ENCODE results near the gene LASP1.
"Not testable (repeated sequence)": the region's sequence is repeated elsewhere in the genome, so short reads cannot be mapped to it uniquely, and the experiment has no call there.

Gene LASP1

DNA sequence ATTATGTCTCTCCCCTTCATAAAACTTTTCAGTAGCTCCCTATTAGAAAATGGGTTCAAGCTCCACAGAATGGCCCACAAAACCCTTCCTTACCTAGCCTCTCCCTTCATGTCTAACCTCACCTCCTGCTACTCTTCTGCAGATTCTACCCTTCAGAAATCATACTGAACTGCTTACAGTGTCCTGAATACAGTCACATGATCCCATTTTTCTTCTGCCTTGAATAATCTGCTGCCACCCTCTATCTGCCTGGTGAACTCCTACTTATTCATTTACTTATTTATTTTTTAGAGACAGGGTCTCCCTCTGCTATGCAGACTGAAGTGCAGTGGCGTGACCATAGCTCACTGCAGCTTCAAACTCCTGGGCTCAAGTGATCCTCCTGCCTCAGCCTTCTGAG, 70.5 kb downstream of the LASP1 start:
- DNase-seq: no peak

DNA sequence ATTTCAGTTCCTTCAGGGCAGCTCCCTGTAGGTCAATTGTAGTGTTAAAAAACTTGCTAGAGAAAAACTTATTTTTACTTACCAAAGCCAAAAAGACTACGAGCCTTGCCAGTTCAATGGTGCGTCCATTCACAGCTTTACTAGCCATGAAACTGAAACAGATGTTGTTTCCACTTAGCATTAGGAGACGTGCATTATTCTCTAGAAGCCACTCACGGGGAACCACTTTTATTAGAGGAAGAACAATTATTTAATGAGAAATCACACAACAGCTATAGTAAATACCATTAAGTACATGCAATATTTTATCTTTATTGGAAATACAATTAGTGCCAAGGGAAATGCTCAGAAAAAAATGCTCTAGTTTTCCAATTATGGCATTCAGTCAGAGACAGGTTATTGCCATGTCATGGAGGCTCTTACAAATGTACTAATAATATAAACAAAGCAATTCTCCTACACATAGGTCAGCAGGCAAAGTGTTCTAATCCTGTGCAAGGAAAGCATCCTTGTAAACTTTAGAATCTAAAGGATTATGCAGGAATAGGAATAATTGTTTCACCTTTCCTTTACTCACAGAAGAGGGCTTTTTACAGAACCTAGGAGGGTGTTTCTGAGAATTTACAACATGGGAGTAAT, 73.0 kb downstream of the LASP1 start:
- DNase-seq: no peak

- DNase-seq: no peak
Observed at GRCh38 chr17:38943607-38944006, 73.7 kb downstream of the LASP1 start.

DNA sequence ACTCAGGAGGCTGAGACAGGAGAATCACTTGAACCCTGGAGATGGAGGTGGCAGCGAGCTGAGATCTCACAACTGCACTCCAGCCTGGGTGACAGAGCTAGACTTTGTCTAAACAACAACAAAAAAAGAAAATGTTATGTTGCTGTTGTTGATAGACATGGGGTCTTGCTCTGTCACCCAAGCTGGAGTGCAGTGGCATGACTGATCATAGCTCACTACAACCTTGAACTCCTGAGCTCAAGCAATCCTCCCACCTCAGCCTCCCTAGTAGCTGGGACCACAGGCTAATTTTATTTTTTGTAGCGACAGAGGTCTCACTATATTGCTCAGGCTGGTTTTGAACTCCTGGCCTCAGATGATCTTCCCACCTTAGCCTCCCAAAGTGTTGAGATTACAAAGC, 77.3 kb downstream of the LASP1 start:
- no peak for DNase-seq

DNA sequence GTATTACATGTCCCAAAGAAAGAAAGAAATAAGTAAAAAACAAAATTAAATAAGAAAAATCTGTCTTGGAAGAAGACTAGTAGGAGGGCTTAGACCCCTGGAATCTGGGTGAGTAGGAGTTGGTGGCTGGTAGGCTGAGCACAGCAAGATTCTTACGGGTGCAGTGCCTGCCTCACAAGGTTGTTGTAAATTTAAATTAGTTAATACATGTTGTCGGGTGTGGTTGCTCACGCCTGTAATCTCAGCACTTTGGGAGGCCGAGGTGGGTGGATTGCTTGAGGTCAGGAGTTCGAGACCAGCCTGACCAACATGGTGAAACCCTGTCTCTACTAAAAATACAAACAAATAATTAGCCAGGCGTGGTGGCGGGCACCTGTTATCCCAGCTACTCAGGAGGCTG, 83.9 kb downstream of the LASP1 start:
- not testable (repeated sequence) for DNase-seq

DNA sequence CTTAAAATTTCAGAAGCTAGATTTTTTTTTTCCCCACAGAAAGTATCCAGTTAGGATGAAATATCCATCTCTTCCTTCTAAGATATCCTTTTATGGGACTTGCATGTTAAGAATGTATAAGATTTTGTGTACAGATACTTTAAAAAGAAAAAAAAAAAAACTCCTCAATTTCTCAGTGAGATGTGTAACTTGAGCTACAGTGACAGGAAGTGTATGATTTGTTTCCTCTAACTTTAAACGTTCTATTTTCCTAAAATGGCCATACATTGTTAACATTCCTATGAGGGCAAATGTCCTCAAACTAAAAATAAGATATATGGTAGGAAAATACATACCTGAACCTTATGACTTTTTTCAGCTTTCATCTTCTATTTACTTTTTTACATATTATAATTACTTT, 88.5 kb downstream of the LASP1 start:
- DNase-seq: no peak

DNA sequence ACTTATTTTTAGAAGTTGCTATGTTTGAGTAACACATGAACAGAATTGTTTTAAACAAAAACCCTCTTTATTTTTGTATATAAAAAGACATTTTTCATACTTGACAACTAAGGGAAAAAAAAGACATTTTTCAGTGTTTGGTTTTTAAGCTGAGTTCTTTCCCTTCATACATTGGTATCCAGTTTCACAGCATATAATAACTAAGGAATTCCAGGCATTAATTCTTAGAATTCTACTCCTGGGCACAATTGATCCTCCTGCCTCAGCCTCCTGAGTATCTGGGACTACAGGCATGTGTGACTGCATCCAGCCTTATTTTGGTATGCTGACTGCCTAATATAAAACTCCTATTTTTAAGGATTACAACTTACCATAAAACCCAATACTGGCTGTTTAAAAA, 88.9 kb downstream of the LASP1 start:
- no peak for DNase-seq

- DNase-seq: no peak
Observed at GRCh38 chr17:38959508-38959907, 89.7 kb downstream of the LASP1 start.

DNA sequence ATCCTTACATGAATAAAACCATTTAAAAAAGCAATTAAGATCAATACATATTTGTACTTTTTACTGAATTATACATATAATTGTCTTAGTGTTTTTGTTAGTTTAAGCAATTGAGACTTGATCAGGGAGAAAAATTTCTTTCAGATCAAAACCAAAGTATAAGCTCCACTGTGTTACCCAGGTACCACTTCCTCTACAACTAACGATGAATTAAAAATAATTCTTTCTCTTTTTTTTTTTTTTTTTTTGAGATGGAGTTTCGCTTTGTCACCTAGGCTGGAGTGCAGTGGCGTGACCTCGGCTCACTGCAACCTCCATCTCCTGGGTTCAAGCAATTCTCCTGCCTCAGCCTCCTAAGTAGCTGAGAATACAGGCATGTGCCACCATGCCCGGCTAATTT, 90.5 kb downstream of the LASP1 start:
- no peak for DNase-seq

- no peak for DNase-seq
Observed at GRCh38 chr17:38961413-38961812, 91.6 kb downstream of the LASP1 start.

DNA sequence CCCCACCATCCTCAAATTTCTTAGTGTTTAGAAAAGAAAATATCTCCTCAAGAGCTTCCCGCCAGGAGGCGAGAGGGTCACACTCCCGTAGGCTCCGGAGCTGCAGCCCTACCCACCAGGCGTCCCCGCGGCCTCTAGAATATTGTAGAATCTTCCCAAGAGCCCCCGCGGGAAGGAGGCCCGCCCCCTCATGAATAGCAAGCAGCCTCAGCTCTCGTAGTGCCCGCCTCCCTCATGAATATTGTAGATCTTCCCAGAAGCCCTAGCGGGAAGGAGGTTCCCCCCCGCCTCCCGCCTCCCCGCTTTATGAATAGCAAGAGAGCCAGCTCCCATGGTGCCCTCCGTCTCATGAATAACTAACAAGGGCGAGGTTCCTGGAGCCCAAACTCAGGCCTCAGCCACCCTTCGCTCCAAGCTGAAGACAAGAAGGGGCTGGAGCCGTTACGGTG, 97.5 kb downstream of the LASP1 start, which contains the start of gene FBXO47:
Gene FBXO47 (minus strand): TSS at position 114 of the 449 bp plus-strand sequence. CDS start 4,378 bp downstream, outside the sequence.
- no peak for DNase-seq

GRCh38 chr17:38969281-38969680, 99.4 kb downstream of the LASP1 start:
- no peak for DNase-seq

- DNase-seq: no peak
Observed at GRCh38 chr17:38970128-38970527, 100.3 kb downstream of the LASP1 start.

GRCh38 chr17:38970804-38971203, 100.9 kb downstream of the LASP1 start:
- DNase-seq: no peak
